ENCODE measurements around the gene TMEM232.
"Not testable (repeated sequence)": the region's sequence is repeated elsewhere in the genome, so short reads cannot be mapped to it uniquely, and the experiment has no call there.

The TMEM232 gene

DNA sequence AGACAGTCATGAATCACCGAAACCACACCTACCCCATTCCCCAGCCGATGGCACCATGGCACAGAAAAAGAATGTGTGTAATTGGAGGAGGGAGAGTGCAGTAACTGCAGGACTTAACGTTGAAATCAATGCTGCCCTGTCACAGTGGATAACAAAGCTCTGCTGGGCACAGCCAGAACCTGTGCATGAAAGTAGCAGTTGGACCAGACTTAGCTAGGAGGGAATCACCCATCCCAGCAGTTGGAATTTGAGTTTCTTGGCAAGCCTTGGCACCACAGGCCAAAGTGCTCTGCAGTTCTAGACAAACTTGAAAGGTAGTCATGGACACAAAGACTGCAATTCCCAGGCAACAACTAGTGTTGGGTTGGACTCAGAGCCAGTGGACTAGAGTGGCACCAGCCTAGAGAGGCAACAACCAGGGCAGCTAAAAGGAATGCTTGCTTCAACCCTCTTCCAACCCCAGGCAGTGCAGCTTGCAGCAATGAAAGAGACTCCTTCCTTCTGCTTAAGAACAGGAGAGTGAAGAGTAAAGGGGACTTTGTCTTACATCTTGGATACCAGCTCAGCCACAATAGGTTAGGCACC is 19.1 kb downstream of the TMEM232 start:
- DNase-seq (ENCODE audit: low read depth) = no peak

DNA sequence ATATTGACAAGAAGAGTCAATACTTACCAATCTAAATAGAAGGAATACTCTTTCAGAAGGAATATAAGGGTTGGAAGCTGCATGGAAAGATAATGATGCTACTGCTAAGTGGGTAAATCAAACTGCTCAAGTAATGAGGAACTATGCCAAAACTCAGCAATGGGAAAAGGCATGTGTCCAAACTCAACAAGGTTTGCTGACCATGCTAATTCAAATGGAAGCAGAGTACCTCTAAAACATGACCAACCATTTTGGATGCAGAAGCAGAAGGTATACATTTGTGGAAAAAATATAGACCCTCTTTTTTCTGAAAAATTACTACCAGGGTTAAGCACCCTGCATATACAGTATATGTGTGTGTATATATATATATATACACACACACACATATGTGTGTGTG is 21.1 kb downstream of the TMEM232 start:
- no peak for DNase-seq (ENCODE audit: low read depth)

DNA sequence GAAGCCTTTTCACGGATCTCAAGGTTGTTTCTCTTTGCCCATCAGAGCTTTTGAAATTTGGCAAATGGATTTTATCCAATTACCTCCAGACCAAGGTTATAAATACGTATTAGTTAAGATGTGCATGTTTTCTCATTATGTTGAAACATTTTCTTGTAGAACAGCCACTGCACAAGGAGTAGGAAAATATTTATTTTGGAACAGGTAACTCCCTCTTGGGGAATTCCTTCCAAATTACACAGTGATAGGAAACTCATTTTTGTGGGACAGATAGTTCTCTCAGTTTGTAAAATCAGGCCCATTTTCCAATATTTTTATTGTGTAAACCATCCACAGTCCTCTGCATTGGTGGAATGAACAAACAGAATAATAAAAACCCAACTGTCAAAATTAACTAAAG is 23.0 kb downstream of the TMEM232 start:
- DNase-seq (ENCODE audit: low read depth) = no peak

DNA sequence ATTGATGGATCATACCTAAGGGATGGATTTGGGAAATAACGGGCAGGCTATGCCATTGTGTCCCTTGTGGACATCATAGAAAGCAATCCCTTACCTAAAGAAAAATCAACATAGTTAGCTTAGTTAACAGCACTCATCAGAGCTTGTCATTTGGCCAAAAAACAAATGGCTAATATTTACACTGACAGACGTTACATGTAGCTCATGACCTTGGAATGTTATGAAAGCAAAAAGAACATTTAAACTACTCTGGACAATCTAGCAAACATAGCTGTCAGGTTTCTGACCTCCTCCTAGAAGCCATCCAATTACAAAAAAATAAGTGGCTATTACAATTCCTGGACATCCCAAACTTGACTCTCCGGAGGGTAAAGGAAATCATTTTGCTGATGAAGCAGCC is 23.8 kb downstream of the TMEM232 start:
- DNase-seq (ENCODE audit: low read depth) = no peak

DNA sequence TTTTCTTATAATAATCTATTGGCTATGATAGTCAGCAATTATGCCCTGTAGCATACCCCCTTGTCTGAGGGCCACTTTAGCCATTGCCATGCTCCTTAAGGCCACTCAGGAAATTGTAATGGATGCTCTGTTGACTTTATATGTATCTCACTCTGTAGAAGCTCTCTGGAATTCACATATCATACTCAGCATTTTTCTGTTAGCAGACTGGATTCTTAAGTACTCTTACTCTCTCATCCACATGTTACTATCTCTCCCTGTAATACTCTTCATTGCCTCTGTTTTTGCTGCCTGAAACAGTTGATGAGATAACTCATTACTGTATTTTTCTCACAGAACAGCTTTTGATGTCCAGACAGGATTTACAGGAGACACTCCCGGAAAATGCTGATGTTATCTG is 24.2 kb downstream of the TMEM232 start:
- DNase-seq (ENCODE audit: low read depth) = no peak

DNA sequence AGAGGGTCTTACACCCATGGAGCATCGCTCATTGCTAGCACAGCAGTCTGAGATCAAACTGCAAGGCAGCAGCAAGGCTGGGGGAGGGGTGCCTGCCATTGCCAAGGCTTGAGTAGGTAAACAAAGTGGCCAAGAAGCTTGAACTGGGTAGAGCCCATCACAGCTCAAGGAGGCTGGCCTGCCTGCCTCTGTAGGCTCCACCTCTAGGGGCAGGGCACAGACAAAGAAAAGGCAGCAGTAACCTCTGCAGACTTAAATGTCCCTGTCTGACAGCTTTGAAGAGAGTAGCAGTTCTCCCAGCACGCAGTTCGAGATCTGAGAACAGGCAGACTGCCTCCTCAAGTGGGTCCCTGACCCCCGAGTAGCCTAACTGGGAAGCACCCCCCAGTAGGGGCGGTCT is 33.8 kb downstream of the TMEM232 start:
- DNase-seq (ENCODE audit: low read depth) = not testable (repeated sequence)

DNA sequence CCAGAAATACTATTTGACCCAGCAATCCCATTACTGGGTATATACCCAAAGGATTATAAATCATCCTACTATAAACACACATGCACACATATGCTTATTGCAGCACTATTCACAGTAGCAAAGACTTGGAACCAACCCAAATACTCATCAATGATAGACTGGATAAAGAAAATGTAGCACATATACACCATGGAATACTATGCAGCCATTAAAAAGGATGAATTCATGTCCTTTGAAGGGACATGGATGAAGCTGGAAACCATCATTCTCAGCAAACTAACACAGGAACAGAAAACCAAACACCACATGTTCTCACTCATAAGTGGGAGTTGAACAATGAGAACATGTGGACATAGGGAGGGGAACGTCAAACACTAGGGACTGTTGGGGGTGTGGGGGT is 35.9 kb downstream of the TMEM232 start:
- DNase-seq (ENCODE audit: low read depth) = not testable (repeated sequence)

DNA sequence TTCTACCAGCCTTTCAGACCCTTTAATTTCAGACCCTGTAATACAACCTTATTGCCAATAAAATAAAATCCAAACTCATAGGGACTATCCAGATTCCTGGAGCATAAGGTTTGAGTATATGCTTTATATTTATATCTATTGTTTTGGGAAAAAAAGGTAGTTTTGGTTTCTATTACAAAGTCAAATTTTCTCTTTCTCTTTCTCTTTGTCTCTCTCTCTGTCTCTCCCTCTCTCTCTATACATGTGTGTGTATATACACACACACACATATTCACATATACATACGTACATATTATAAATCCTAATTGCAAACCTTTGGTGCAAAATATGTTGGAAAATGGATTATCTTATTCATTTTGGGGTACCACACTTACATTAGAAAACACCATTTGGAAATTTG is 39.0 kb downstream of the TMEM232 start:
- no peak for DNase-seq (ENCODE audit: low read depth)

DNA sequence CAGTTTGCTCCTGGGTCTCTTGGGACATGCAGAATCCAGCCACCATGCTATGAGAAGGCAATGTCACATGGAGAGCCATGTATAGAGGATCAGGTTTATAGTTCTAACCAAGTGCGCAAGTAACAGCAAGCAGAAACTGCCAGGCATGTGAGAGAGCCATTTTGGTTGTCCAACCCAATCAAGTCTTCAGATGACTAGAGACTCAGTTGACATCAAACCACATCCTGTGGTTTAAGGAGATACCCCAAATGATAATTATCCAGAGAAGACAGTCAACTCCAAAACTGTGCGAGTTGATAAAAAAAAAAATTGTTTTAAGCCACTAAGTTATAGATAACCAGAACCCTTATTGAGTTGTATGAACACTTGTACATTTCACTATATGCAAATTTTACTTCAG is 40.2 kb downstream of the TMEM232 start:
- no peak for DNase-seq (ENCODE audit: low read depth)

DNA sequence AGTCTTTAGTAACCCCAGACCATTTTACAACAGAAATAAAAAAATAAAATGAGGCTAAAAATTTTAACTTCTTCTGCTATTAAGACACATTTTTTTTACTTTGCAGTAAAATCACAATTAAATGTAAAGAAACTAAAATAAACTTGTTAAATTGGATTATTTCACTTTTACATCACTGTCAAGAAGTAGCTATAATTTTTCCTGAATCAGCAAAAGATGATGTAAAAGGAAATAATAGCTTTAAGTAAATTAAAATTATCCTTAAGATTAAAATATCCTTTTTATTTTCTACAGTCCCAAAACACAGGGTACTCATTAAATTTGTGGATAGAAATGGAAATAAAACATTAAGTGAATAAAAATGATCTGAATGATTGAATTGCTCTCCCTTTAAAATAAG is 44.5 kb downstream of the TMEM232 start:
- DNase-seq (ENCODE audit: low read depth) = no peak

DNA sequence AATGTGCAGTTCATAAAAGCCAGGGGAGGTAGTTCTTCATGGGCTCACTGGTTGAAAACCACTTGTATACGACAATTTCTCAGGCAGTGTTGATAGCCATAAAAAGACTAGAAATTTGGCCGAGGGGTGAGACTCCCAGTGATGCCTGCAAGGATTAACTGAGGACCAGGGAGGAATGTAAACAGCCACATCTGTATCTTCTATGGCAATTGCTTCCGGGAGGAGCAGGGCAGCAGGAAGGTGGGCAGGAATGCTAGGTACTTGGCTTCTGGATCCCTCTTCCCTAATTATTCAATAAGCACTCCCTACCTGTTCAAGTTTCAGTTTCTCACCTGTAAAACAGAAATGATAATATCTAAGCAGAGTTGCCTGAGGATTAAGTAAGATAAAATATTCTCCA is 45.4 kb downstream of the TMEM232 start:
- no peak for DNase-seq (ENCODE audit: low read depth)

DNA sequence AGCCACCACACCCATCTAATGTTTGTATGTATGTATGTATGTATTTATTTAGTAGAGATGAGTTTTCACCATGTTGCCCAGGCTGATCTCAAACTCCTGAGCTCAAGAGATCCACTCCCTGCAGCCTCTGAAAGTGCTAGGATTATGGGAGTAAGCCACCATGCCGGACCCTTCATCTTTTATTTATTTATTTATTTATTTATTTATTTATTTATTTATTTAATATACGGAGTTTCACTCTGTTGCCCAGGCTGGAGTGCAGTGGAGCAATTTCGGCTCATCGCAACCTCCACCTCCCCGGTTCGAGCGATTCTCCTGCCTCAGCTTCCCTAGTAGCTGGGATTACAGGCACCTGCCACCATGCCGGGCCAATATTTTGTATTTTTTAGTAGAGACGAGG is 49.9 kb downstream of the TMEM232 start:
- DNase-seq (ENCODE audit: low read depth) = not testable (repeated sequence)

DNA sequence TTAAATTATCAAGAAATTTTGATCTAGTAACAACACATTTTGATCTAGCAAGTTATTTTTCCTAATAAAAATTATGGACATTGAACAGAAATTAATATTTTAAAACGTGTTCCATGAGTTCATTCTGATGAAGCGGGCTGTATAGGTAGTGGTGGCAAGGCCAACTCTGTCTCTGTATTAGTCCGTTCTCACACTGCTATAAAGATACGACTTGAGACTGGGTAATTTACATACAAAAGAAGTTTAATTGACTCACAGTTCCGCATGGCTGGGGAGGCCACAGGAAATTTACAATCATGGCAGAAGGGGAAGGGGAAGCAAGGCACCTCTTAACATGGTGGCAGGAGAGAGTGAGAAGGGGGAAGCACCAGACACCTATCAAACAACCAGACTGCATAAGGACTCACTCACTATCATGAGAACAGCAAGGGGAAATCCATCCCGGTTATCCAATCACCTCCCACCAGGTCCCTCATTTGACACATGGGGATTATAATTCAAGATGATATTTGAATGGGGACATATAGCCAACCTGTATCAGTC is 61.2 kb downstream of the TMEM232 start:
- DNase-seq (ENCODE audit: low read depth) = no peak

DNA sequence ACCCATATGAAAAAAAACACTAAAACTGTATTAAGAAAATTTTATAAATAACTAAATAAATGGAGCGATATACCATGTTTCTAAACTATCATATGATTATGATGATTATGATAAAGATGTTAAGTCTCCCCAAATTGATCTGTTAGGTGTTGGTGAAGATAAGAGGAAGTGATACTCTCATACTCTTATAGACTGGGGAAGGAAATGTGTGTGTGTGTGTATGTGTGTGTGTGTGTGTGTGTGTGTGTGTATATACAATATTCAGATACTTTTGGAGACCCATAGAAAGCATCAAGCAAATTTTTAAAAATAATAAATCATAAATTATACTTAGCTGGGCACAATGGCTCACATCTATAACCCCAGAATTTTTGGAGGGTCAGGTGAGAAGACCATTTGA is 62.9 kb downstream of the TMEM232 start:
- DNase-seq (ENCODE audit: low read depth) = no peak

DNA sequence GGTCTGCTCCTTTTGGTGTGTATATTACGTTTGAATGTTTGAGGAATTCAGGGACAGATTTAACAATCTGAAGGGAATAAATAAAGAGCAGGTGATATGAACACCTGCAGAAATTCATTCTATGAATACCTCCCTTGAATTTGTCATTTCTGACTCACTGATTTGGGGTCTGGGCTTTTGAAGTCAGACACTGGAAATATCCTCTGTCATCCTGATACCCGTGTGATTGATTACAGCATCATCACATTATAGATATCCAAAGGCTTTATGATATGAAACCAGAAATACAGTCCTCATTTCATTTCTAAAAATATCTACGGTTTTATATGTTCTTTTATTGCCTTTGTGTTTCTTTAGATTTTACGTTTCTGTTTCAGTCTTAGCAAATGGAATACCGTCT is 68.5 kb downstream of the TMEM232 start:
- no peak for DNase-seq (ENCODE audit: low read depth)

DNA sequence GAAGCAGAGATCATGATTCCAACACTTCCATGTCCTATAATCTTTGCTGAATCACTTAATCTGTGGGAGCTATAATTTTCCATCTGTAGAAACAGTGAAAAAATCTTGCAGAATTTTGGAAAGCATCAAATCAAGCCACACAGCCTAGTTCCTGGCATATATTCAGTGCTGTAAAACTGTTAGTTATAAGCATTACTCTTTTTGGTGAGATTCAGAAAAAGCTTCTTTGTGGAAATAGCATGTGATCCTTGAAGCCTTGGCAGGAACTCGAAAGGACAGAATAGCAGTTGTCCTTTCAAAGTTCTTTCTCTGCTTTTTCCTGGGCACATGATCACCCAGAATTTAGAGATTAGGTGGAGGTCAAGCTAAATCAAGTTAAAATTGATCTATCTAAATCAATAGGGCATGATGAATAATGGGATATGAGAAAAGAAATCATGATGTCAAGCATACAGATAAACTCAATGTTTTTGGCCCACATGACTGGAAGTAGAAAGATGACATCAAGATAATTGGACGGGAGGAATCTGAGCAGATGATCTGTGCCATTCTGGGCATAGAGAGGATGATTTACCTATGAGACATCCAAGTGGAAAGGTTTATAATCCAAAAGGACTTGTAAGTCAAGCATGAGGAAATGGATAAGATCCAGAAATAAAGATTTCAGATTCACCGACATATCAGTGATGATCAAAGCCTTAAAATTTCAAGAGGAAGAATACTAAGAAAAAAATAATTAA is 73.1 kb downstream of the TMEM232 start:
- DNase-seq (ENCODE audit: low read depth) = no peak

DNA sequence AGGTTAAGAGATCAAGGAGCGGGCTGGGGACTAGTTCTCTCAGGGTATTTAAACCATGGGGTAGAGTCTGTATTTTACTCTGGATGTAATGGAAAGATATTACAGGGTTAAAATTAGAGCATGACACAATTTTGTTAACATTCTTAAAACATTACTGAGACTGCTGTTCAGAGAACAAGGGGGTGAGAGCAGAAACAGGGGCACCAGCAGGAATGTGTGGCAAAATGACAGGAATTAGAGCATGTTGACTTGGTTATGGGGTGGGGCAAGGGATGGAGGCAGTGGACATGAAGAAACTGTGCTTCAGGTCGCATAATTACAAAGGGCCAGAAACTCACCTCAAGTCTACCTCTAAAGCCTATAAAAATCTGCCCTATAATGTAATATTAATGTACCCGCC is 75.0 kb downstream of the TMEM232 start:
- DNase-seq (ENCODE audit: low read depth) = no peak

DNA sequence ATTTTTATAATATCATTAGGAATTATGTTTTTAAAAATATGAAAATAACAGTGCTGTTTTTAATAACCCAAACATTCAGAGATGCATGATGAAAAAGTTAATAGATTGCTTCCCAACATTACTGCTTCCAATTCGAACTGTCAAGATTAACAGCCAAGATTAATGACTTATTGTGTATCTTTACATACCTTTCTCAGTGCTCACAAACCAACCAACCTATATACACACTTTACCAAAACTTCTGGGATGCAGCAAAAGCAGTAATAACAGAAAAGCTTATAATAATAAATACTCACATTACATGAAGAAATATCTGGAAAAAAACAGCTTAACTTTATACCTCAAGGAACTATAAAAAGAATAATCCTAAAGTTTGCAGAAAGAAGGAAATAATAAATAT is 82.1 kb downstream of the TMEM232 start:
- no peak for DNase-seq (ENCODE audit: low read depth)

DNA sequence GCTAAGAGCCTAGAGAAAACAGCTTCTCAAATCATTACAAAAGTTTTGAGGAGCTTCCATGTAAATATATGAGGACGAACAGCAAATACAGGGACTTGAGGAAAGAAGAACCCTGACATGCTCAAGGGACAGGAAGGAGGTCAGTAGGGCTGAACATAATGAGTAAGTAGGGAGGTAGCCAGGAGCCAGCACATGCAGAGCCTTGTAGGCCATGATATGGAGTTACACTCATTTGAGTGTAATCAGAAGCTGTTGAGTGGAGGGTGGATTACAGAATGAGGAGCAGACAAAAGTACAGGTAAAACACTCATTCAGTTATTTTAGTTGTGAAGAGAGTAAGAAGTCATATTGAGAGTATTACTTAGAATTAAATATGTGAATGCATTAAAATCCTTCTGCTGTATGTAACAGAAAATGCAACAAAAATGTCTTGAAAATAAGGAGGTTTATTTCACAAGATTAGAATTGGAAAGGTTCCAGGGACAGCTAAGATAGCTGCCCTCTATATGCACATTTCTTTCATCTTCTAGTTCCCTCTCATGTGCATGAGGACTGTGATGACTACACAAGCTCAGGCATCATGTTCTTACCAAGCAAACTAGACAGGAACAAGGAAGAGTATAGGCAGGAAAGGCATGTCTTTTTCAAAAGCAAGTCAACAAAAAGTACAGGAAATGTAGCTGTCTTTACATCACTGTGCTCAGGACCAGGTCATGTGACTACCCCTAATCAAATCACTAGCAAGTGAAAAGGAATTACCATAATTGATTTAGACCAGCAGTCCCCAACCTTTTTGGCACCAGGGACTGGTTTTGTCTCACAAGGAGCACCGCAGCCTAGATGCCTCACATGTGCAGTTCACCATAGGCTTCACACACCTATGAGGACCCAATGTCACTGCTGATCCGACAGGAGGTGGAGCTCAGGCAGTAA is 87.2 kb downstream of the TMEM232 start:
- DNase-seq (ENCODE audit: low read depth) = no peak

DNA sequence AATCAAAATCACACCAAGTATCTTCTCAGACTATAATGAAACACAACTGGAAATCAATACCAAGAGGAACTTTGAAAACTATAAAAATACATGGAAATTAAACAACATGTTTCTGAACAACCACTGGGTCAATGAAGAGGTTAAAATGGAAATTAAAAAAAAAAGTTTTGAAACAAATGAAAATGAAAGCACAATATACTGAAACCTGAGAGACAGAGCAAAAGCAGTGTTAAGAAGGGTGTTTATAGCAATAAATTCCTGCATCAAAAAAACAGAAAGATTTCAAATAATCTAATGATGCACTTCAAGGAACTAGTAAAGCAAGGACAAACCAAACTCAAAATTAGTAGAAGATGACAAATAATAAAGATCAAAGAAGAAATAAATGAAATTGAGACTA is 92.0 kb downstream of the TMEM232 start:
- no peak for DNase-seq (ENCODE audit: low read depth)

DNA sequence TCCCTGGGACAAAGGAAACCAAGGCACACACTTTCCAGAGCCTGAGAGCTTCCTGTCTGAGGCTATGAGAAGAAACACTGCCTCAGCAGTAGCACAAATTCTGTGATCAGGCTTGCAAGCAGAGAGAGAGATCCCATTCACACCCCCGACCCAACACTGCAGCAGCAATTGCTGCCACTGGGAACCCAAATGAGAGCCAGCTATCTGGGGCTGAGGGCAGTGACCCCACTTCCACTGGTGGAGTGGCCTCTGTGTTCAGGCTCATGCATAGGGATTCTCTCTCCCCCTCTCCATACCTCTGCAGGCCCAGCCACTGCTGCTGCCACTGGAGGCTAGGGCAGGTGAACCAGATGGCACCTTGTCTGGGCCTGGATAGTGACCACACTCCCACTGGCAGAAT is 95.2 kb downstream of the TMEM232 start:
- DNase-seq (ENCODE audit: low read depth) = no peak

DNA sequence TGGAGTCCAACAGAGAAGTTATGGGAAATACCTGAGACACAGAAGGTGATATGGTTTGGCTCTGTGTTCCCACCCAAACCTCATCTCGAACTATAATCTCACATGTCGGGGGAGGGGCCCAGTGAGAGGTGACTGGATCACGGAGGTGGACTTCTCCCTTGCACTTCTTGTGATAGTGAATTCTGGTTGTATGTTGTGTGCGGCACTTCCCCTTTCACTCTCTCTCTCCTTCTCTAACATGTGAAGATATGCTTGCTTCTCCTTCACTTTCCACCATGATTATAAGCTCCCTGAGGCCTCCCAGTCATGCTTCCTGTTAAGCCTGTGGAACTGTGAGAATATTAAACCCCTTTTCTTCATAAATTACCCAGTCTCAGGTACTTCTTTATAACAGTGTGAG is 96.1 kb downstream of the TMEM232 start:
- DNase-seq (ENCODE audit: low read depth) = no peak
